GM19328 (cell line): ENCODE results near the gene ABCB11.

Source experiments
- ATAC-seq: cut with Tn5 transposase; IDR thresholded peaks from one replicate; pipeline ENCODE4 v1.9.1; 2021; ENCODE audit warnings: mild to moderate bottlenecking, moderate library complexity; ENCODE audit not compliant: unreplicated experiment

Gene ABCB11

DNA sequence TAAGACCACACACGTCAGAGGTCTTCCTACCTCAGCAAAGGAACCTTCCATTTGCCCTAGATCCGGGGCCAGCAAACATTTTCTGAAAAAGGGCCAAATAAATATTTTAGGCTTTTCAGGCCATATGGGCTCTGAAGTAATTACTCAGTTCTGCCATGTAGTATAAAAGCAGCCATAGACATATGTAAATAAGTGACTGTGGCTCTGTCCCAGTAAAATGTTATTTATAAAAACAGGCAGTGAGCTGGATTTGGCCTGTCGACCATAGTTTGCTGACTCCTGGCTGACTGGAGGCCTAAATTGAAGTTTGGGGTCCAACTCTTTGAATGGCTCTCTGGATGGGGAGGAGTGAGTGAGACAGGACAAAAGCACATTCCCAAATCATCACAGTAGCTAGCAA lies 49.5 kb downstream of the ABCB11 start:
- ATAC-seq: no peak

DNA sequence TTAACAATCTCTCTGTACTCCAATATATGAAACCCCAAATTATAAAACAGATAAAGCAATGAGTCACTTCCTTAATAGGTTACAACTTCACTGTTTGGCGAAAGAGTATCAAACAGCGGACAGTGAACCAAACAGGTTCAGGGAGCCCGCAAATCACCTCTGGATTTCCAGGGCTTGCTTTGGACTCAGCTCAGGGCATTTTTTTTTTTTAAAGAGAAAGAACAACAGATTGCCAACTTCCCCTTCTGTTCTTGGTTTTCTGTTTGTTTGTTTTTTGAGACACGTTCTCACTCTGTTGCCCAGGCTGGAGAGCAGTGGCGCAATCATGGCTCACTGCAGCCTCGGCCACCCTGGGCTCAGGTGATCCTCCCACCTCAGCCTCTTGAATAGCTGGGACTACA lies 52.7 kb downstream of the ABCB11 start:
- no peak for ATAC-seq

- no peak for ATAC-seq
Observed at GRCh38 chr2:168977608-168978007, 53.5 kb downstream of the ABCB11 start.

- no peak for ATAC-seq
Observed at GRCh38 chr2:168976034-168976654, 55.0 kb downstream of the ABCB11 start.

GRCh38 chr2:168974428-168974827 lies 56.7 kb downstream of the ABCB11 start:
- no peak for ATAC-seq

GRCh38 chr2:168971261-168971660 lies 59.9 kb downstream of the ABCB11 start:
- ATAC-seq: no peak

GRCh38 chr2:168970711-168971233 lies 60.4 kb downstream of the ABCB11 start:
- ATAC-seq: no peak

DNA sequence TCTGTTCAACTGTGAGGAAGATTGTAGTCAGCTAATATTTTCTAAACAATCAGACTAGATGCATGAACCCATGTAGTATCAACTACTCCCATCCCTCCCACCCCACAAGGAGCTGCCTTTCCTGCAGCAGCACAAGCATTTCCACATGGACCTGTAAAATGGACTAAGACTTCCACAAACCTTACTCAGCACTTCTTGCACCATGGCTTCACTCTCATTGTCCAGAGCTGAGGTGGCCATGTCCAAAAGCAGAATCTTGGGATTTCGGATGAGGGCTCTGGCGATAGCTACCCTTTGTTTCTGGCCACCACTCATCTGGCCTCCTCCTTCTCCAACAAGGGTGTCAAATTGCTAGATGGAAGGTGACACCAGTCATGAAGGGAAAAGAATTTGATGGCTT lies 61.3 kb downstream of the ABCB11 start:
- ATAC-seq: no peak

GRCh38 chr2:168968342-168968741 lies 62.8 kb downstream of the ABCB11 start:
- no peak for ATAC-seq

DNA sequence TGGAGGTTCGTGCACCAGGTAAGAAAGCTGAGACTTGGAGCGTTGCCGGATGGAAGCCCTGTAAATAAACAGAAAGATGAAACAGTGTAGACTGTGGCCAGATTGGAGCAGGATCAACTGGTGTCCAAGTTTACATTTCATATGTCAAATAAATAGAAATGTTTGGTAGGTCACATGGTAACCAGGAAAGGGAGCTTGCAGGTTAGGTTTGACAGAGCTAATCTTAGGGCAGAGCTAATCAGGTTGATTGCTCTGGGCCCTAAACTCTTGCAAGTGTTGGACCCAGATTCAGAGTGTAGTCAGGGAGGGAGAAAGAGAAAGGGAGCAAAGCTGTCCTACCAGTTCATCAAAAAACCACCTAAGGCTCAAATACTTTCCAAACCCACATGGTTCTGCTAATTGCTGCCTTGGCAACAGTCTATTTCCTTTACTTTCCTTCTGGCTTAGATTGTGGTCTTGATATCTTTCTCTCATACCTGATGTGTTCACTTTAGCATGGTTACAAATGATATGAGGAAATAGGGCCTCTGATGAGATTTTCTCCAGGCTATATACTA lies 66.8 kb downstream of the ABCB11 start:
- no peak for ATAC-seq

DNA sequence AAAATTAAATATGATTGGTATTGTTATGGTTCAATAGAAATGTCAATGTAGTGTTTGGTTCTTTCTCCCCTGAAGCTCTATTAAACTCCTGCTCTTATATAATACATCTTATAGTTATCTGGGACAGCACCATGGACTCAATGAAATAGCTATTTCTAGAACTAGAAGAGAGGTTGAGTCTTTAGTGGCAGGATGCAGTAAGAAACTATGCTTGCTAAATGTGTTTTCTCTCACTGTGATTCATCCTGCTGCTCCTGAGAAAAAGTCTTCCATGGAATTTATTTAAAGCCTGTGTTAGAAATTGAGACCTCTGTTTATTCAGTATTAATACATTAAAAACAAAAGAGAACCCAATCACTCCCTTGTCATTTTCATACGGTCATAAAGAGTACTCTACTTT lies 68.5 kb downstream of the ABCB11 start:
- ATAC-seq: no peak

DNA sequence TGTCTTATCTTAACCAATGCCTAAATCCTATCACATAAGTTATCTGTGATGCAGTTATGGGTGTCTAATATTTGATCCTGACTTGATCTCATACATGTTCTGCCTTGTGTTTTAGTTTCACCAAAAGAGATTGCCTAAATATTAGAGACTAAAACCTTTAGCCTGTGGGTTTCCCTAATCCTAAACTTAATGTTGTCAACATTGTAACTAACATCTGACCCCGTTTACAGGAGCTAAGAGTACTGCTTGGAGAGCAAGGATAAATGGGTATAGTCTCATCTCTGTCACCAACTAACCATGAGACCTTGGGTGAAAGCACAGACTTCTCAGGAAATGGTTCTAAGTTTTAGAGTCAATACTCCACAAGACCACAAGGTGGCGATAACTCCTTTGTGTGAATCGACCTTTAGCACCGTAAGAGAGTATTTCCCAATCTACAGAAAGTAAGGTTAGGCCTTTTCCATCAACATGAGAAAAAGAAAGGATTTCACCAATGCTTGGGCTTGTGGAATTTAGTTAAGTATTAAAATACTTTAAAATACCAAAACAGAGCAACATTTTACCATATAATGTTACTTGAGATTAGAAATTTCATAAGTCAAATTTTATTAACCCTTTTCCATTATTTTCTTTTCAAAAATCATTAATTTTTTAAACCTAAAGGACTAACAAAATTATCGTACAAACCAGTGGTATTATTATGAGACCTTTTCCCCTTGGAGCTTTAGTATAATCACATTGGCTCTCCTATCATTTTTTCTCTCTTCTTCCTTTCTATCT lies 69.5 kb downstream of the ABCB11 start:
- ATAC-seq: peak; percentile 91

- no peak for ATAC-seq
Observed at GRCh38 chr2:168956392-168956791, 74.7 kb downstream of the ABCB11 start.

DNA sequence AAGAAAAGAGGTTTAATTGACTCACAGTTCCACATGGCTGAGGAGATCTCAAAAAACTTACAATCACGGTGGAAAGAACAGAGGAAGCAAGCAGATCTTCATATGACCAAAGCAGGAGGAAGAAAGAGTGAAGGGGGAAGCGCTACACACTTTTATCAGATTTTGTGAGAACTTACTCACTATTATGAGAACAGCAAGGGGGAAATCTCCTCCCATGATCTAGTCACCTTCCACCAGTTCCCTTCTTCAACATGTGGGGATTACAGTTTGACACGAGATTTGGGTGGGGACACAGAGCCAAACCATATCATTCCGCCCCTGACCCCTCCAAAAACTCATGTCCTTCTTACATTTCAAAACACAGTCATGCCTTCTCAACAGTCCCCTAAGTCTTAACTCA lies 75.8 kb downstream of the ABCB11 start:
- ATAC-seq: no peak

- no peak for ATAC-seq
Observed at GRCh38 chr2:168954256-168954655, 76.9 kb downstream of the ABCB11 start.

GRCh38 chr2:168952424-168952823 lies 78.7 kb downstream of the ABCB11 start:
- ATAC-seq: no peak

GRCh38 chr2:168951871-168952270 lies 79.3 kb downstream of the ABCB11 start:
- ATAC-seq: no peak

- no peak for ATAC-seq
Observed at GRCh38 chr2:168949324-168949723, 81.8 kb downstream of the ABCB11 start.

DNA sequence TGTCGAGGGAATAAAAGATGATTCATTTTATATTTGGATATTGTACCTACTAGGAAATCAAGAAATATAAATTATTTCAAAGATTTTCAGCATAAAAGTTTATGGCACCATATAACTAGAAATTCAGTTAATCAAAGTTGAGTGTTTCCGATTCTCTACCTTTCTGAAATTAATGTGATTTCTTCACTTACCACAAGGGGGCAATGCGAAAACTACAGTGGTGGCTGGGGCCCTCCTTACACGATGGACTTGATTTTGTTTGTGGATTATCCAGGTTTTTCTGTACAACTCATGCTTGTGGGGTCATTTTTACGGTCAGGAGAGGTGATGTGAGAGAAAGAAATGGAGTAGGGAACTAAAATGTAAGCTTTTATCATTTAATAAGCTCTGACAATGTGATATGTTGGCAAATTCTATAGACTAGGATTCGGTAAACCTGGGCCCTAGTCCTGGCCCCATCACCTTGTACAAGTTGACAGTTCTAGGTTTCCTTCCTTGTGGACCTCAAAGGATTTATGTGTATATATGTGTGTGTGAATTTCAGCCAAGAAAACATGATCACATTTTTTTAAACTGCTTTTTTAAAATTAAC lies 82.4 kb downstream of the ABCB11 start:
- ATAC-seq: no peak

GRCh38 chr2:168945508-168945907 lies 85.6 kb downstream of the ABCB11 start:
- no peak for ATAC-seq

DNA sequence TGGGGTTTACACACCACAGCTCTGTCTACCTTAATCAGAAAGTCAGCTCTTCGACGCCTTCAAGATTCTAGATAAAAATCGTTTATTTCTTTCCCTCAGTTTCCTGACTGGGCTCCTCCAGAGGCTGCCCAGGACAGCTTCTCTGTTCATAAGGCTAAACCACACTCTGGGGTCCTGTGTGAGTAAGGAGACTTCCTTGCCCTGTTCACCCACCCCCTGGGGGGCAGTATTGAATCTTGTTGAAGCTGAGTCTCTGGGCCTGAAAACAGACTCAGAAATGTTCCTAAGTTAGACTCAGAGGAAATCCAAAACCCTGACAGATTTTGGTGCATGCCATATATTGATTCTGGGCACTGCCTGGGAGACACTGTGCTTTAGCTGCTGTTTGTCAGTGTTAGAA lies 87.1 kb downstream of the ABCB11 start:
- ATAC-seq: no peak

GRCh38 chr2:168941297-168941696 lies 89.8 kb downstream of the ABCB11 start:
- ATAC-seq: no peak
